Measurements from ENCODE around the gene PAK5.

GRCh38 chr20:9534025-9534424, 304.9 kb downstream of the PAK5 start:
- TF ChIP-seq CTCF (IDR thresholded peaks at IDR 0.05 in 2 of 3, conservative IDR thresholded peaks at IDR 0.05 in 1 of 3; ENCODE audit: borderline replicate concordance in 1 of 3, insufficient read depth in 1 of 3, low read depth in 2 of 3, low read length in 2 of 3) (no peak), POLR2A (IDR thresholded peaks at IDR 0.05; ENCODE audit: borderline replicate concordance, extremely low read depth, insufficient read depth, insufficient read length) (no peak), RAD21 (IDR thresholded peaks at IDR 0.05; ENCODE audit: low read depth) (no peak), ZNF274 (IDR thresholded peaks at IDR 0.05; ENCODE audit: low read depth, low read length) (no peak), POLR2AphosphoS5 (IDR thresholded peaks at IDR 0.05; ENCODE audit: low read depth, low read length) (no peak), YY1 (IDR thresholded peaks at IDR 0.05; ENCODE audit: extremely low read depth, insufficient replicate concordance, low read depth, low read length) (no peak)
